Left ventricle myocardium inferior (tissue), 1 donor: ENCODE results near the gene MAP3K5. TPM values are rescaled to one million over a fixed set of nuclear protein-coding genes. Genes with fewer than 3 reads are reported as not detected.

Experiments used
- DNase-seq: peaks from one replicate; pipeline ENCODE4 v3.0.0-alpha.2; 2020
- H3K27ac ChIP-seq: fragments of 200-600 bp; replicated peaks from 2 replicates; pipeline ENCODE4 v1.8.0; 2021
- H3K27me3 ChIP-seq: fragments of 200-600 bp; 2 replicates; pipeline ENCODE4 v1.8.0; 2021; ENCODE audit warnings: low read depth
- H3K36me3 ChIP-seq: fragments of 200-600 bp; 2 replicates; pipeline ENCODE4 v1.8.0; 2021
- H3K4me1 ChIP-seq: fragments of 200-600 bp; 2 replicates; pipeline ENCODE4 v1.8.0; 2021
- H3K4me3 ChIP-seq: fragments of 200-600 bp; 2 replicates; pipeline ENCODE4 v1.8.0; 2021; ENCODE audit warnings: mild to moderate bottlenecking, moderate library complexity
- H3K9me3 ChIP-seq: fragments of 200-600 bp; replicated peaks from 2 replicates; pipeline ENCODE4 v1.8.0; 2021
- CTCF ChIP-seq: fragments of 200-600 bp; IDR thresholded peaks from 2 replicates; pipeline ENCODE4 v1.8.0; 2021; ENCODE audit warnings: antibody characterized with exemption, mild to moderate bottlenecking, borderline replicate concordance
- intact Hi-C: fragments of 100-400 bp; cut with micrococcal nuclease; formaldehyde crosslinking; loops from one replicate; pipeline ENCODE4 v1.11.0; 2022
- total RNA-seq: library from RNA; stranded (reverse); fragmentation: NEBNext Ultra II Directional; extraction: Animal tissue kit (Norgen Biotek cat#: 25700); gene quantifications from one replicate; pipeline ENCODE4 v1.2.1, GENCODE V29; 2021
- donor health status: DM: no; HTN: yes; CAD: no; lungs with severe emphysema.

MAP3K5 gene
- total RNA-seq, 1 donor from 2014 or later = 44.1 TPM

- no peaks in the 10 kb centered on the region for H3K27me3 ChIP-seq
- no peaks in the 10 kb centered on the region for H3K36me3 ChIP-seq
- no peak overlapping the region for H3K27ac ChIP-seq
- H3K4me1 ChIP-seq = peaks cover 11% of the 10 kb centered on the region
- H3K4me3 ChIP-seq = no peak overlapping the region
- intact Hi-C loops = no loop called here
- DNase-seq = no peak
- peaks cover 3% of the 10 kb centered on the region for H3K9me3 ChIP-seq
- TF ChIP-seq CTCF = no peak
Observed at GRCh38 chr6:136812174-136812573, 19.9 kb upstream of the MAP3K5 start.

- Histone ChIP-seq H3K4me3 (no peak overlapping the region), H3K36me3 (no peaks in the 10 kb centered on the region), H3K27me3 (no peaks in the 10 kb centered on the region), H3K27ac (no peak overlapping the region), H3K9me3 (peaks cover 3% of the 10 kb centered on the region), H3K4me1 (peaks cover 11% of the 10 kb centered on the region)
- TF ChIP-seq CTCF = no peak
- DNase-seq = no peak
- intact Hi-C loops = no loop called here
Observed at GRCh38 chr6:136811272-136811671, 19.0 kb upstream of the MAP3K5 start.

- no peak for TF ChIP-seq CTCF
- H3K4me3 ChIP-seq = no peak overlapping the region
- intact Hi-C loops = no loop called here
- no peak overlapping the region for H3K27ac ChIP-seq
- no peak for DNase-seq
- no peaks in the 10 kb centered on the region for H3K36me3 ChIP-seq
- no peaks in the 10 kb centered on the region for H3K27me3 ChIP-seq
- peaks cover 11% of the 10 kb centered on the region for H3K4me1 ChIP-seq
- no peaks in the 10 kb centered on the region for H3K9me3 ChIP-seq
Observed at GRCh38 chr6:136809091-136809860, 17.0 kb upstream of the MAP3K5 start.

GRCh38 chr6:136803608-136804007 is 11.3 kb upstream of the MAP3K5 start:
- H3K27me3 ChIP-seq = no peaks in the 10 kb centered on the region
- intact Hi-C loops = no loop called here
- DNase-seq = no peak
- H3K9me3 ChIP-seq = no peaks in the 10 kb centered on the region
- H3K27ac ChIP-seq = no peak overlapping the region
- H3K36me3 ChIP-seq = no peaks in the 10 kb centered on the region
- H3K4me3 ChIP-seq = no peak overlapping the region
- H3K4me1 ChIP-seq = no peaks in the 10 kb centered on the region
- TF ChIP-seq CTCF = no peak

GRCh38 chr6:136801581-136801980 is 9.3 kb upstream of the MAP3K5 start:
- peaks cover 6% of the 10 kb centered on the region for H3K9me3 ChIP-seq
- TF ChIP-seq CTCF = no peak
- no peak overlapping the region for H3K4me3 ChIP-seq
- no peak for DNase-seq
- H3K36me3 ChIP-seq = no peaks in the 10 kb centered on the region
- H3K27ac ChIP-seq = no peak overlapping the region
- intact Hi-C loops = no loop called here
- no peaks in the 10 kb centered on the region for H3K4me1 ChIP-seq
- no peaks in the 10 kb centered on the region for H3K27me3 ChIP-seq
